Activated CD4-positive, alpha-beta T cell treated with anti-CD3 and anti-CD28 coated beads for 1 hour (primary cell): ENCODE measurements around the gene ZNF497.
A peak's percentile ranks its signal among the peaks of the same experiment; 100 is the strongest.
"Not testable (repeated sequence)": the region's sequence is repeated elsewhere in the genome, so short reads cannot be mapped to it uniquely, and the experiment has no call there.

Experiments used
- DNase-seq: peaks from one replicate; pipeline ENCODE4 v3.0.0-alpha.2; 2020

ZNF497 gene

GRCh38 chr19:58346961-58347929 is 15.3 kb downstream of the ZNF497 start:
- DNase-seq = peak; percentile 52

- no peak for DNase-seq
Measured at GRCh38 chr19:58345558-58345957, 17.0 kb downstream of the ZNF497 start.

- no peak for DNase-seq
Measured at GRCh38 chr19:58338825-58339558, 23.6 kb downstream of the ZNF497 start.

- no peak for DNase-seq
Measured at GRCh38 chr19:58338336-58338735, 24.2 kb downstream of the ZNF497 start.

- DNase-seq = no peak
Measured at GRCh38 chr19:58336820-58337219, 25.7 kb downstream of the ZNF497 start.

GRCh38 chr19:58336216-58336615 is 26.3 kb downstream of the ZNF497 start:
- no peak for DNase-seq

- no peak for DNase-seq
Measured at GRCh38 chr19:58335630-58336029, 26.9 kb downstream of the ZNF497 start.

- no peak for DNase-seq
Measured at GRCh38 chr19:58334691-58335249, 27.8 kb downstream of the ZNF497 start.

GRCh38 chr19:58332697-58333096 is 29.9 kb downstream of the ZNF497 start:
- DNase-seq = no peak

GRCh38 chr19:58330458-58330857 is 32.1 kb downstream of the ZNF497 start:
- no peak for DNase-seq

GRCh38 chr19:58328999-58329398 is 33.6 kb downstream of the ZNF497 start:
- no peak for DNase-seq

GRCh38 chr19:58326914-58327726 is 35.4 kb downstream of the ZNF497 start, which contains the start of gene ZSCAN22:
TSS of gene ZSCAN22 (plus strand) at chr19:58326994. CDS start at chr19:58334803, 7,809 bp downstream.
- DNase-seq = peak; percentile 81

- DNase-seq = no peak
Measured at GRCh38 chr19:58326501-58326913, 36.0 kb downstream of the ZNF497 start.

GRCh38 chr19:58325311-58326022 is 37.1 kb downstream of the ZNF497 start:
- DNase-seq = no peak

- no peak for DNase-seq
Measured at GRCh38 chr19:58319241-58319640, 43.3 kb downstream of the ZNF497 start.

- no peak for DNase-seq
Measured at GRCh38 chr19:58318297-58318696, 44.3 kb downstream of the ZNF497 start.

- no peak for DNase-seq
Measured at GRCh38 chr19:58317476-58318072, 45.0 kb downstream of the ZNF497 start.

- no peak for DNase-seq
Measured at GRCh38 chr19:58315580-58315979, 47.0 kb downstream of the ZNF497 start.

- DNase-seq = no peak
Measured at GRCh38 chr19:58311345-58311865, 51.1 kb downstream of the ZNF497 start.

GRCh38 chr19:58310685-58311084 is 51.9 kb downstream of the ZNF497 start:
- DNase-seq = not testable (repeated sequence)

GRCh38 chr19:58307736-58308135 is 54.8 kb downstream of the ZNF497 start:
- no peak for DNase-seq
